GM18870 (cell line): ENCODE data around the gene MAJIN.

ENCODE experiments used
- ATAC-seq: cut with Tn5 transposase; IDR thresholded peaks from one replicate; pipeline ENCODE4 v1.9.1; 2021; ENCODE audit warnings: moderate library complexity; ENCODE audit not compliant: unreplicated experiment

MAJIN gene

DNA sequence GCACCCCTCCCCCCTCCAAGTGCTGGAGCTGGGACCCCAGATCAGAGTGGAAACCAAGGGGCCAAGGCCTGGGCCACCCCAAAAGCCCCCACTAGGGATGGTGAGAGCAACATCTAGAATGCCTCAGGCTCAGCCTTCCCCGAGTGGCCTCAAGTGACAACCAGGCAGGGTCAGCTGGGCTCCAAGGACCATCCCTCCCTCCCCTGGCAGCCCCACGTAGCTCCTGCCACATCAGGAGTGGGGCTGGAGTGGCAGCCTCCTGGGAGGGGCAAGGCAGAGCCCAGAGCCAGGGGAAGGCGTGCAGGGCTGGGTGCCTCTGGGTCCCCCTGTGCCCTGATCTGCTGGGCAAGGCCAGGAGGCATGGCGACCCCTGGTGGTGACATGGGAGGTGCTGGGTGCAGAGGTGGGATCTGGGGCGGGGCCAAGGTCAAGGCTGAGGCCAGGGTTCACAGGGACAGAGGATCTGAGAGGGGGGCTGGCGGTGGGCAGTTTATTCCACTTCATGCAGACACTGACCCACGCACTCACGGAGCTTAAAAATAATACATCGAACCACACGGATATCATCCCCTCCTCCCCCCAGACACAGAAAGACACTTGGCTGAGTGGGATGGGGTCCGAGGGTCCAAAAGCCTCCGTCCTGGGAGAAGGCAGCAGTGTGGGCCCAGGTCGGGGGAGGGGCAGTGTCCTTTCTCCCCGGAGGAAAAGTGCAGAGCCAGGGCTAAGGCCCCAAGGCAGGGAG lies 77.7 kb downstream of the MAJIN start:
- ATAC-seq = no peak

GRCh38 chr11:64893194-64894069 lies 78.5 kb downstream of the MAJIN start:
- ATAC-seq = no peak

- no peak for ATAC-seq
Measured at GRCh38 chr11:64892838-64893193, 79.1 kb downstream of the MAJIN start.

DNA sequence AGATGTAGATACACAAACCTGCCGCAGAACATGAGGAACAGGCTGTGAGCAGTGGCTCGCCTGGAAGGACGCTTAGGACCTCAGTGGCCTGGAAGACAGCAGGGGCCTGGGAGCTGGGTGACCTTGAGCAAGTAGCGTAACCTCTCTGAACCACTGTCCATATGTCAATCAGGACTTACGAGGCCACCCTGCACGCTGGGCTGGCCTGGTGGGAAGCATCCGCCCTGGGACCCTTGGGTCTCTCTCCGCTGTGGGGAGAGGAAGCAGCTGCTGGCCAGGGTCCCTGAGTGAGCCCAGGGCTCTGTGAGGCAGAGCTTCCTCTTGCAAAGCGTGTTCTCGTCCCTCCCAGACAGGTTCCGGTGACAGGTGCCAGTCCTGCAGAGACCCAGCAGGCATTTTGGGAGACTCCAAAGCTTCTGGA lies 79.5 kb downstream of the MAJIN start:
- ATAC-seq = no peak

- ATAC-seq = no peak
Measured at GRCh38 chr11:64891880-64892279, 80.0 kb downstream of the MAJIN start.

DNA sequence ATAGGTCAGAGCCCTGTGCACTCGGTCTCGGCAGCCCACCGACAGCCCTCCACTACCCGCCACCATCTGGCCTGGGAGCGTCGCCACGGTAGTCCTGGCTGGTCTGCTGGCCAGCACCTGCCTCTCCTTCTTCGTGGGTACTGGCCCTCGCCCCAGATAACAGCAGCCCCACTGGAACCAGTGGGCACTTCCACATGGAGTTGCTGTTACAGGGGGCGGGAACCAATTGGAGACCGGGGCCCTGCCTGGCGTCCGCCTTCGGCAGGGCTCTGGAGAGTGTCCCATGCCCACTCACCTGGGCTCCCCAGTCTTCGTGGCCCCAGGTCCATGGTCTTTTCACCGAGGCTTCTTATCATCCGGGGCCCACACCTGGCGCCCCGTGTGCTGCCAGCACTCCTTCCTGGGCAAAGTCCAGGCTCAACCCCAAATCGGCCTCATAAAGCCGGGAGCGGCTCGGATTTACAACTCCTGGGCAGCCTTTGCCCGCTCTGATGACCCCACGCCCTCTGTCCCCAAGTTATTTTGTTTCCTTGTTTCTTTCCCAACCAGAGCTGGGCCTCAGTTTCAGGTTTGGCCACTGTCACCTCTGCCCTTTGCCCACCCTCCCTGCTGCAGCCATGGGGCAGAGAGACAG lies 80.6 kb downstream of the MAJIN start:
- ATAC-seq = no peak

DNA sequence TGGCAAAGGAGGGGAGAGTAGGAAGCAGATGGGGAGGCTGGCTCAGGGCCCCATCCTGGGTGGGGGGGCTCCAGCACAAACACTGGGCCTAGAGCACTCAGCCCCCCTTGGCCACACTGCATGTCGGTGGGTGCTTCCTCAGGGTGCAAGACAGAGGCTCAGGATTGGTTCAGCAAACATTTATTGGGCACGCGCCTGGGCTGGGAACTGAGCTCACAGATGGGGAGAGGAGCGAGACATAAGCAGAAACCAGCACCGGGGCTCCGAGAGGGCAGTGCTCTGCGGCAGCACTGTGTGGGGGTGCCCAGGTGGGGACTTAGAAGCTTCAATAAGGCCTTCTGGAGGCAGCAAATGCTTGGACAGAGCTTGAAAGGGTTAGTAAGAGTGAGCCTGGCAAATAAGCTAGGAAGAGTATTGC lies 81.4 kb downstream of the MAJIN start:
- no peak for ATAC-seq

- ATAC-seq = no peak
Measured at GRCh38 chr11:64888729-64889511, 83.0 kb downstream of the MAJIN start.

GRCh38 chr11:64888406-64888728 lies 83.5 kb downstream of the MAJIN start:
- ATAC-seq = no peak
